HG03439 (cell line): ENCODE measurements around the gene LYPD8.
"Not testable (repeated sequence)": the region's sequence is repeated elsewhere in the genome, so short reads cannot be mapped to it uniquely, and the experiment has no call there.

Source experiments
- ATAC-seq: cut with Tn5 transposase; IDR thresholded peaks from one replicate; pipeline ENCODE4 v1.9.1; 2021; ENCODE audit warnings: mild to moderate bottlenecking, moderate library complexity; ENCODE audit not compliant: unreplicated experiment

LYPD8 gene

GRCh38 chr1:248755517-248755916, at the start of gene LYPD8:
TSS of gene LYPD8 (minus strand) at chr1:248755759. CDS start at chr1:248751081, 4,678 bp downstream.
- no peak for ATAC-seq

GRCh38 chr1:248804771-248805681, 49.5 kb upstream of the LYPD8 start:
- ATAC-seq, result peak; percentile 70

GRCh38 chr1:248803501-248803900, 47.9 kb upstream of the LYPD8 start:
- not testable (repeated sequence) for ATAC-seq

GRCh38 chr1:248802454-248802853, 46.9 kb upstream of the LYPD8 start:
- ATAC-seq, result no peak

GRCh38 chr1:248800459-248800858, 44.9 kb upstream of the LYPD8 start:
- ATAC-seq, result no peak

GRCh38 chr1:248798791-248799190, 43.2 kb upstream of the LYPD8 start:
- no peak for ATAC-seq

- not testable (repeated sequence) for ATAC-seq
These were observed 39.1 kb upstream of the LYPD8 start for GRCh38 chr1:248794663-248795062.

- ATAC-seq, result peak; percentile 98
These were observed 38.0 kb upstream of the LYPD8 start for GRCh38 chr1:248793592-248793991.

GRCh38 chr1:248792342-248792741, 36.8 kb upstream of the LYPD8 start:
- no peak for ATAC-seq

- no peak for ATAC-seq
These were observed 35.5 kb upstream of the LYPD8 start for GRCh38 chr1:248791010-248791409.

- no peak for ATAC-seq
These were observed 34.9 kb upstream of the LYPD8 start for GRCh38 chr1:248790456-248790855.

- not testable (repeated sequence) for ATAC-seq
These were observed 33.8 kb upstream of the LYPD8 start for GRCh38 chr1:248789337-248789736.

- ATAC-seq, result no peak
These were observed 32.8 kb upstream of the LYPD8 start for GRCh38 chr1:248788327-248788726.

GRCh38 chr1:248787430-248787829, 31.9 kb upstream of the LYPD8 start:
- no peak for ATAC-seq

- peak; percentile 64 for ATAC-seq
These were observed 30.6 kb upstream of the LYPD8 start for GRCh38 chr1:248786156-248786555.

- ATAC-seq, result no peak
These were observed 27.8 kb upstream of the LYPD8 start for GRCh38 chr1:248783367-248783766.

- no peak for ATAC-seq
These were observed 27.0 kb upstream of the LYPD8 start for GRCh38 chr1:248782416-248783141.

- no peak for ATAC-seq
These were observed 23.8 kb upstream of the LYPD8 start for GRCh38 chr1:248779350-248779749.

- no peak for ATAC-seq
These were observed 23.3 kb upstream of the LYPD8 start for GRCh38 chr1:248778906-248779305.

- no peak for ATAC-seq
These were observed 21.4 kb upstream of the LYPD8 start for GRCh38 chr1:248776991-248777390.

GRCh38 chr1:248775441-248775840, 19.9 kb upstream of the LYPD8 start:
- no peak for ATAC-seq

GRCh38 chr1:248759644-248760043, 4.1 kb upstream of the LYPD8 start:
- ATAC-seq, result no peak
